BJ (cell line): ENCODE results near the gene GRM5. TPM values are rescaled to one million over a fixed set of nuclear protein-coding genes. Genes with fewer than 3 reads are reported as not detected.
"Not testable (repeated sequence)": the region's sequence is repeated elsewhere in the genome, so short reads cannot be mapped to it uniquely, and the experiment has no call there.

Source experiments
- CTCF ChIA-PET: fragments of 350-600 bp; formaldehyde crosslinking; extraction: SDS; loops from one replicate; lab custom pipeline; 2021; ENCODE audit warnings: antibody characterized with exemption, inconsistent platforms; lab: Yijun Ruan, JAX
- POLR2A ChIA-PET: fragments of 300-600 bp; sonication (Branson Sonifier 250); formaldehyde crosslinking; extraction: SDS; loops from one replicate; lab custom pipeline; 2021; ENCODE audit warnings: antibody characterized with exemption; lab: Charles Lee
- DNase-seq: peaks from one replicate; pipeline ENCODE4 v3.0.0-alpha.2; 2011; ENCODE audit warnings: low read depth
- H3K27me3 ChIP-seq: 2 replicates; pipeline ENCODE4 v1.6.0; 2011; ENCODE audit warnings: low read length; ENCODE audit not compliant: control insufficient read depth, insufficient read depth
- H3K36me3 ChIP-seq: 2 replicates; pipeline ENCODE4 v1.5.1; 2011; ENCODE audit warnings: low read length; ENCODE audit not compliant: control insufficient read depth, insufficient read depth
- H3K4me3 ChIP-seq: 2 replicates; pipeline ENCODE4 v1.5.1; 2011; ENCODE audit warnings: low read depth, mild to moderate bottlenecking, control low read depth, low read length
- CTCF ChIP-seq: IDR thresholded peaks from 2 replicates; pipeline ENCODE4 v1.5.1; 2011; ENCODE audit warnings: low read depth, mild to moderate bottlenecking, control low read depth, inconsistent platforms, low read length, moderate library complexity; ENCODE audit not compliant: insufficient read depth
- polyA plus RNA-seq: library from polyadenylated mRNA; depleted of rRNA; stranded (reverse); fragments of >200 nt; gene quantifications from 2 replicates; pipeline ENCODE4 v1.2.3, GENCODE V29; 2011

The GRM5 gene
- polyA plus RNA-seq, 1 experiment, result not detected

- CTCF ChIA-PET, result no interaction called here
- no peaks in the 10 kb centered on the region for H3K36me3 ChIP-seq
- POLR2A ChIA-PET, result no interaction called here
Measured at GRCh38 chr11:88950975-88951374, 114.8 kb downstream of the GRM5 start.

GRCh38 chr11:88948908-88949307 is 116.9 kb downstream of the GRM5 start:
- CTCF ChIA-PET, H3K27me3 ChIP-seq, H3K4me3 ChIP-seq, DNase-seq, H3K36me3 ChIP-seq, POLR2A ChIA-PET: not testable (repeated sequence)

More at GRCh38 chr11:88950975-88951374, 114.8 kb downstream of the GRM5 start:
- DNase-seq, result no peak
- TF ChIP-seq CTCF, result no peak
- no peaks in the 10 kb centered on the region for H3K27me3 ChIP-seq
- no peak overlapping the region for H3K4me3 ChIP-seq

- POLR2A ChIA-PET, H3K36me3 ChIP-seq, DNase-seq, H3K27me3 ChIP-seq, CTCF ChIA-PET, H3K4me3 ChIP-seq: not testable (repeated sequence)
Measured at GRCh38 chr11:88947843-88948572, 117.8 kb downstream of the GRM5 start.

- POLR2A ChIA-PET, H3K36me3 ChIP-seq, CTCF ChIA-PET, H3K4me3 ChIP-seq, DNase-seq, H3K27me3 ChIP-seq: not testable (repeated sequence)
Measured at GRCh38 chr11:88929665-88930064, 136.1 kb downstream of the GRM5 start.

GRCh38 chr11:88917065-88917464 is 148.7 kb downstream of the GRM5 start:
- CTCF ChIA-PET, H3K27me3 ChIP-seq, H3K4me3 ChIP-seq, DNase-seq, POLR2A ChIA-PET, H3K36me3 ChIP-seq: not testable (repeated sequence)

- Histone ChIP-seq H3K4me3 (no peak overlapping the region), H3K36me3 (no peaks in the 10 kb centered on the region), H3K27me3 (no peaks in the 10 kb centered on the region)
- ChIA-PET CTCF (no interaction called here), POLR2A (no interaction called here)
- no peak for TF ChIP-seq CTCF
- DNase-seq, result no peak
Measured at GRCh38 chr11:88909500-88909899, 156.3 kb downstream of the GRM5 start.

- H3K36me3 ChIP-seq, DNase-seq, H3K27me3 ChIP-seq, H3K4me3 ChIP-seq, POLR2A ChIA-PET, CTCF ChIA-PET: not testable (repeated sequence)
Measured at GRCh38 chr11:88901436-88901835, 164.3 kb downstream of the GRM5 start.

- POLR2A ChIA-PET, H3K4me3 ChIP-seq, H3K27me3 ChIP-seq, CTCF ChIA-PET, H3K36me3 ChIP-seq, DNase-seq: not testable (repeated sequence)
Measured at GRCh38 chr11:88888855-88889254, 176.9 kb downstream of the GRM5 start.
